ENCODE measurements around the gene SLC28A1.

GRCh38 chr15:84863565-84864443 is 20.7 kb upstream of the SLC28A1 start:
- TF ChIP-seq CTCF (IDR thresholded peaks at IDR 0.05; ENCODE audit: poor library complexity): no peak
- no peak for TF ChIP-seq EZH2 (IDR thresholded peaks at IDR 0.05; ENCODE audit: borderline replicate concordance)
- no peak for TF ChIP-seq EZH2phosphoT487 (IDR thresholded peaks at IDR 0.05; ENCODE audit: low read depth, severe bottlenecking, unreplicated experiment)

All from hepatocyte (in vitro differentiated cells).